DMS153 treated with DMSO at 0.1 percent for 48 hours (cell line): ENCODE results near the gene C1QL1.
"Not testable (repeated sequence)": the region's sequence is repeated elsewhere in the genome, so short reads cannot be mapped to it uniquely, and the experiment has no call there.

Experiments used
- DNase-seq: peaks from one replicate; lab custom pipeline; 2025; ENCODE audit not compliant: unreplicated experiment; lab: John Stamatoyannopoulos, UW

The C1QL1 gene

DNA sequence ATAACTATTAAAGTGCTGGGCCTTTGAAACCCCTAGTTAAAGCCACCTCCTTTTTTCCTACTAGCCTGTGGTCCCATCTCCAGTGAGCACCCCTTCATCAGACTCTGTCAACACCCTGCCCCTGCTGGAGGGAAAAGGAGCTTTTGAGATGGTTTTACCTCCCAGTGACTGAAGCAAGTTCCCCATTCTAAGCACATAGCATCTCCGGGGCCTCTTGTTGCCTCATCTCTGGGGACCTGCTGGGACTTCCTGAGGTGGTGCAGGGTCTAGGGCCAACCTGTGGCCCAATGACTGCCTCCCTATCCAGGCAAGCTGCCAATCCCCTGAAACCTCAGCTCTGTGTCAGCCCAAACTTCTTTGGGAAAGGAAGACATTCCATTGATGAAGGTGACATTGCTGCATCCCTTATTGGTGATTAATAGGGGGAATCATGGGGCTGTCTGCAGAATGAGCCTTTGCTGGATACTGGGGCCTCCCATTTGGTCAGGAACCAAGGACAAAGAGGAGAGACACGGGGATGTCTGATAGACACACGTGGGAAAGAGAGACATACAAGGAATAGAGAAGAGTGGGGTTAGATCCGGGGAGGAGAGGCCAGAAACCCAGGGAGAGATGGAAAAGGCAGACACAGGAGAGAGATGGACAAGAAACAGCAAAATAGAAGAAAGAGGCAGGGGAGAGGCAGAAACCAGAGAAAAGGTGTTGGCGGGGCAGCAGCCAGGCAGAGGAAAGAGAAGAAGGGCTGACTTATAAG is 2.4 kb downstream of the C1QL1 start:
- no peak for DNase-seq

DNA sequence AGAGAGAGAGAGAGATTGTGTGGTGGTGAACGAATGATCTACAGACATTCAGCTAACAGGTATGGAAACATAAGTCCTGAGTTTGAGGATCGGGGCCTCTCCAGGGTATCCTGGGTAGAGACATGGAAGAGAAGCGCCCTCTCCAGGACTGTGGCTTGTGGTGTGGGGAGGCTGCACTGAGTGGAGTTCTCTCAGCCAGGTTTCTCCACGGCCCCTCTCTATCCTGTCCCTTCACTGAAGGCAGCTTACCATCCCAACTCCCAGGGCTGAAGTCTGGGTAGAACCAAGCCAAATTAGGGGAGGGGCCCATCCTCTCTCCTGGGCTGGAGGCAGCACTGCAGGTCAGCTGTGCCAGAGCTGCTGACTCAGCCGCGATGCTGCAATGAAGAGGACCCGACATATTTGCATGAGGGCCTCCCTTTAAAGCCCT is 6.2 kb downstream of the C1QL1 start:
- DNase-seq: no peak

DNA sequence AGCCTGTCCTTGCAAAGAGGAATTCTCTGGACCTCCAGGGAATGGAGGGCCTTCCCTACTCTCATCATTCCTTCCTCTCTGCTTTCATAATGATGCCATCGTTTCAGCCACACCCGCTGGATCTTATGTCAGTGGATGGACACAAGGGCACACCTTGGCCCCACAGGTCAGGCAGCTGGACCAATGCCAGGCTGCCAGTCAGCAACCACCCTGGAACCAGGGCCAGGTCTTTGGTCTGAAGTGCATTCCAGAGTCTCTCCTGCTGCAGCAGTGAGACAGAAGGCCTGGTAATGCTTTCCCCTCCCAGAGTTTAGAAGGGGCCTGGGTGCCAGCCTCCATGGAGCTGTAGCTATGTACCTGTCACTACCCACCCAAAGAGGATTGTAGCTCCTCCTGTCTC is 7.4 kb downstream of the C1QL1 start:
- DNase-seq: no peak

DNA sequence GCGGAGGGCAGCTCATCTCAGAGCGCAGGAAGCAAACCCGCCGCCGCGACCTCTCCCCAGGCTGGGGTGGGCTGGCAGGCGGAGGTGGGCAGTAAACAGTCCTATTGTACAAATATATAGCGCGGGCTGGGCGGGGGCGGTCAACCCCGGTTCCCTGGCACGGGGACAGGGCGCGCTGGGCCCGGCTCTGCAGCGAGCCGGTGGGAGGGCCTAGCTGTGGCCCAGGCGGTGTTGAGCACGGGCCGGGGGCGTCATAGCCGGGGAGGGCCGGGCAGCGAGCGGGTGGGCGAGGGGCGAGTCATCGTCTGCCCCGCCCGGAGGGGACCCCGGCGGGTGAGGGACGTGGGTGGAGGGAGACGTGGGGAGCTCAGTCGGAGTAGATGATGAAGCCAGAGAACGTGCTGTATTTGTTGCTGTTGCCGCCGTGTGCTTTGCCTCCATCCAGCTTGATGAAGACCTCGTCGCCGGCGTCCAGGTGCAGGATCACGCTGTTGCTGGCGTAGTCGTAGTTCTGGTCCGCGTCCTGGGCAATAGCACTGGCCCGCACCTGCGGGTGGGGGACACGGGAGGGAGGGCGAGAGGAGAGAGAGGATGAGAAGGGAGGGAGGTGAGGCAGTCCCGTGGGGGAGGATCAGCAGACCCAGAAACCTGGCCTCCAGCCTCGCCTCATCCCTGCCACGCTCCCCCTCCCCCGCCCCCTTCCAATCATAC is 8.1 kb downstream of the C1QL1 start:
- no peak for DNase-seq

DNA sequence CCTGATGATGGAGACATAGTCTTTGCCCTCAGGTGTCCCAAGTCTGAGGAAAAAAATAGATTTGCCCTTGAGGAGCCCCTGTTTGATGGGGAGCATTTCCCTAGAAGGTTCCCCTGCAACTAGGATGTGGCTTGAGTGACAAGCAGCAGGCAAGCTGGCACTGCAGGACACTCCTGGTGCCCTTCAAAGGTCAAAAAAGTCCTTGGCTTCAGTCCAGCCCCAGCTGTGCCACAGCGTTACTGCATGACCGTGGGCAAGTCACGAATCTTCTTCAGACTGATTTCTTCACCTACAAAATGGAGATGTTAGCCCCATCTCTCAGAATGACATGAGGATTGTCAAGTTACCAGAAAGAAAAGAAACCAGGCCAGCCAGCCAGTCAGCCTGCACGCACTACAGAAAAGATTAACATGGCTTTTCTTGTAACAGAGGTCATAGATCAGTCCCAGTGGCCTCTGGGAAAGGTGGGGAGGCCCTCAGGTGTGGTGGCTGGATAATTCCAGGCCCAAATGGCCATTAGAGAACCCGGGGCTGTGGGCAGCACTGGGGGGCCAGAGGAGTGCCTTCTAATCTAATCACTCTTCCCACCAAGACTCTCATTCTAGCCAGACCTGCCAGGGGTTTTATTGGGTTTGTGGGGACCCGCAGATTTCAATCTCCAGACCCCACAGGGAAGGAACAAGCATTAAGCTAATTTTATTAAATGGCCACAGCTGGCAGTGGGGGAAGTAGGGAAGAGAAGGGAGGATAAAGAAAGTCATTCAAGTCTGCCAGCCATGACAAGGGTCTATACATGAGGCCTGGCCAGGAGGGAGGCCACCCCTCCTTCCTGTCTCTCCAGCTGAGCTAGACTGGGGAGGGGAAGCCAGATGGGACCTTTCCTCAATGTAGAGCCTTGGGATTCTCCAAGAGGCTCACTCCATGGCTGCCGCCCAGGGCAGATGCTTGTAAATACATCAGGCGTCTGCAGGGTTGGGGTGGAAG is 10.8 kb downstream of the C1QL1 start:
- DNase-seq: no peak

DNA sequence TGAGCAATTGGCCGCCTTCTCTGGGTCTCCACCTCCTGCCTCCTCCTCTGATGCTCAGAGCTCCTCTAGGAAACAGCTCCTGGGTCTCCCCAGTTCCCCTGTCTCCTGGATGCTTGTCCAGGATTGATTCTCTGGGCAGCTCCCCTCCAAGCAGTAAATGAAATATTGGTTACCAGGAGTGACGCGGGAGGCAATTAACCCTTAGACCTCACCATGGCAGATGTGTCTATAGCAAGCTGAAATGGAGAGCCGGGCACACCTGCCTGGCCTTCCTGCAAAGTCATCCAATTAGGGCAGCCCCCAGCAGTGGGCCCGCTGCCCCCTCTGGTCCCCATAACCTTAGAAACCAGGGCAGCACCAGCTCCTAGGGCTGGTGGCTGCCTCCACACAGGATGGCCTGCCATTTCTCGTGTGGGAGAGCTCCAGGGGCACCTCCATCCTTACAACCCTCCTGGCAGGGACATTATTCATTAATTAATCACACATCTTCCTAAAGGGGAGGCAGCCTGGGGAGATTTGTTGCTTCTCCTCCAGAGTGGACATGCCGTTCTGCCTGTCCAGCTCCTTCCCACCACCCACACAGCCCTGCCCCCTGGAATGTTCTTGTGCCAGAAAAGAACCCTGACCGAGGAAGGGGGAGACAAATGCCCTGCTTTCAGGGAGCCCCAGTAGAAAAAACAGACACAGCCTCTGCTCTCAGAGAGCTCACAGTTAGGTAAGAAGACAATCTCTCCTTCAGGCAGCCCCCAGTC is 12.3 kb downstream of the C1QL1 start:
- no peak for DNase-seq

DNA sequence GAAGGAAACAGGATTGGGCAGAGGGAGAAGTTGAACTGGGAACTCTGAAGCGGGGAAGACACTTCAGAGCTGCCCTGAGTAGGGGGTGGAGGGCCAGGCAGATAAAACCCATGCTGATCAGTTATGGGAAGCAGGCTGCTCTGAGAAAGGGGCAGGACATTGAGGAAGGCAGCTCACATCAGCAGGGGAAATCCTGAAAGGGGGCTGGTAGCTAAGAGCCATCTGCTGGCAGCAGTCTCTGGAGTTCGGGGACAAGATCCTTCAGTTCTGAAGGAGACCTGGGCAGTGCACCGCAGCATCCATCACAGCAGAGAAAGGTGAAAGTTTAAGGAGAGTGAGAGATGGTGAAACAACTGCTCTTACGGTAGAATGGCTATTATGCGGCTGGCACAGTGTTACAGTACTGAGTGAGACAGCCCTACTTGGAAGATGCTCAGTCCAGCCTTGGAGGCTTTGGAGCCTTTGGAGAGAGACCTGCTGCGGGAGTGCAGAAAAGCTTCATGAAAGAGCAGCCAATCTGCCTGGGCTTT is 15.1 kb downstream of the C1QL1 start:
- DNase-seq: no peak

DNA sequence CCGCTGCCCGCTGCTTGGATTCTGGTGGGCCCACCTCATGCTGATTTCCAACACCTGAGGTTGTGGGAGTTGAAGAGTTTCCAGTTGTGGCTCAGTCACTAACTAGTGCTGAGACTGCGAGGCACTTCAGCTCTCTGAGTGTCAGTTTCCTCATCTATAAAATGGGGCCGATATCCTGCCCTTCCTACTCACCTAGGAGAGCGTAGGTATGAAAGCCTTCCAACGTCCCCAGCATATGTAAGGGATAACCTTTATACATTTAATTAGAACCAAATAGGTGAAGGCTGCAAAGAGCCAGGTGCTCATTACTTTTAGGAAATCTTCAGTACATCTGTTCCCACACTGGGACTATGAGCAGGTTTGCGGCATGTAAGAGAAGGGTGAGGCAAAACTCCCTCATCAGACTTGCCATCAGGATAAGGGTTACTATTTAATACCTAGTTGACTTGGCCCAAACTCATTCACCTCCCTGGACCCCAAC is 19.7 kb downstream of the C1QL1 start:
- DNase-seq: no peak

DNA sequence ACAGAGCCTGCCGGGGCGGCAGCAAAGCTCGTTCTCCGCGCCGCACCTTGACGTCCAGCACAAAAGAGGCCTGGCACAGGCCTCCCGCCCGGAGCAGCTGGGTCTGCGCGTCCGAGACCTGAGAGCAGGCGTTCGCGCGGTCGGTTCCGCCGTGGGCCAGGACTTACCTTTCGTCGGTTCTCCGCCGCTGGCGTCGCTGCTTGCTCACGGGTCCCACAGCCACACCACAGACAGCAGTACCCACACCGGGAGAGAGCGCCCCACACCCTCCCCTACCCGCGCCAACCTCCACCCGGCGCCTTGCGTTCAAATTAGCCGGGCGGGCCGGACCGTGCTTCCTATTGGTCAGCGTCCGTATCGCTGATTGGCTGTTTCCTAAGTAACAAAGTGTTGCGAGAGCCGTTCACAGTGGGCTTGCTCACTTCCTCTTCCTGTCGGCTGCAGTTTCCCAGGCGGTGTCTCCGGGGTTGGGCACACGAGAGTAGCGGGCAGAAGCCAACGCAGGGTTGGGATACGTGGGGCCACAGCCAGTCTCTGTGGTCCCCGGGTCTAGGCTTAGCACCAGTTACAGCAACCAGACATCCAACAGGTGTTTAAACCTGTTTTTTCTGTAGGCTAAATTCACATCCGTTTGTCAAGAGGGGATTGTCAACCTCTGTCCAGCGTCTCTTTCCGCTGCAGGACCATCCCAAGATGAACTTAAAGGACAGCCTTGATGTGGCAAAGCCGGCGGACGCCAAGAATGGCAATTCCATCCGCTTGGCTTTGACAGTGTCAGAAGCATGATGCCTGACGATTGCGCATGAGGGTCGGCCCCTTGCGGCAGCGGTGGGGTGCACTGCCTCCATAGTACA is 20.4 kb downstream of the C1QL1 start, which contains the start of gene KIF18B:
TSS of gene KIF18B (minus strand) at position 313 of the 854 bp plus-strand sequence. CDS start 11,429 bp downstream, outside the sequence.
- peak; percentile 90 for DNase-seq

DNA sequence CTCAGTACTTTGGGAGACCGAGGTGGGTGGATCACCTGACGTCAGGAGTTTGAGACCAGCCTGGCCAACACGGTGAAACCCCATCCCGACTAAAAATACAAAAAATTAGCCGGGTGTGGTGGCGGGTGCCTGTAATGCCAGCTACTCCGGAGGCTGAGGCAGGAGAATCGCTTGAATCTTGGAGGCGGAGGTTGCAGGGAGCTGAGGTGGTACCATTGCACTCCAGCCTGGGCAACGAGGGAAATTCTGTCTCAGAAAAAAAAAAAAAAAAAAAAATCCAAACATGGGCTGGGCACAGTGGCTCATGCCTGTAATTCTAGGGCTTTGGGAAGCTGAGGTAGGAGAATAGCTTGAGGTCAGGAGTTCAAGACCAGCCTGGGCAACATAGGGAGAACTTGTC is 22.5 kb downstream of the C1QL1 start:
- not testable (repeated sequence) for DNase-seq

DNA sequence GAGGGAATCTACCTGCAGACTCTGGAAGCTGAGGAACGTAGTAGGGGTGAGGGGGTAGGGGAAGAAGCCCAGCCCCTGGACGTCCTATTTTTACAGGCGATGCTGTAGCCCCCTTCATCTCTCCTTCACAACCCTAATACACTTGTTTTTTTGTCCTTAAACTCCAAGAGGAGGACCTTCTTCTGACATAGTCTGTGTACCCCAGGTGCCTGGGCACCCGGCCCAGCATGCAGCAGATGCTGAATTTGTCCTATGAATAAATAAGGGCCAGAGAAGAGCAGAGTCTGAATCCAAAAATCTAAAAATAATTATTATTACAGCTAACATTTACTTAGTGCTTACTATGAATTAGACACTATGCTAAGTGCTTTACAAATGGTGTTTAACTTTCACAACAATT is 25.6 kb downstream of the C1QL1 start:
- DNase-seq: no peak

DNA sequence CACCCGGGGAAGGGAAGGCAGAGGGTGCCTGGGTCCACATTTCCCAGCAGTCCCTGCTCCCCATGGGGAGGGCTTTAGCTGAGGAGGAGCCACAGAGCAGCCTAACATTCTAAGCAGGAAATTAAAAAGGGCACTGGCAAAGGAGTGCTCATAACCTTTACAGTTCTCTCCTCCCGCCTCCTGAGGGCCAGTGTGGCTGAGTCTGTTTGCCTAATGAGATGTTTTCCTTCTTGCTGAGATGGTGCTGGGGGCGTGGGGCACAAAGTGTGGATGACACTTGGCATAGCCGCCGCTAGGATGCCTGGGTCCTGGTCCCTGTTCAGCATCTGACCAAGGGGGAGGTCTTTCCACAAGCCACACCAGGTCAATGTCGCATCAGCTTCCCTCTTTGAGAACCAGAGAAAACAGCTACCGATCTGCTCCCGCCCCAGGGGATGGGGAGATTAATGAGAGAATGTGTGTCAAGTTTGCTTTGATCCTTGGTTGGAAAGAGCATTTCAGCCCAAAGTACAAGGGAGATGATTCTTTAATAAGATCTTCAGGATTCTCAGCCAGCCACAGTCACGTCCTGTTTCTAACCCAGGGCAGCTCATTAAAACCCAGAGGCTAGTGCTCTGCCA is 26.3 kb downstream of the C1QL1 start:
- DNase-seq: no peak

DNA sequence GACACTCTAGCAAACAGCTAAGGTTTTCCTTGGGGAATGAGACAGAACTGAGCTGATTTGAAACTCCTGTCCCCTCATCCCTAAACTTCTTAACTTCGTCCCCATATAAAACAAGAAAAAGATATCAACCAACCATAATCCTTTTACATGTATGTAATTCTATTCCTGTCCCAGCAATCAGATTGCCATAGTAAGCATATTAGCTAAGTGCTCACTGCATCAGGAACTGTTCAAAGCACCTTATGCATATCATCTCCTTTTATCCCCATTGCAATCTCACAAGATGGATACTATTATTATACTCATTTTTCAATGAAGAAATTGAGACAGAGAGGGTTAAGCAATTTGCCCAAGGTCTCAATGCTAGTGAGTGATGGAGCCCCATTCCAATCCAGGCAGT is 27.3 kb downstream of the C1QL1 start:
- DNase-seq: no peak

DNA sequence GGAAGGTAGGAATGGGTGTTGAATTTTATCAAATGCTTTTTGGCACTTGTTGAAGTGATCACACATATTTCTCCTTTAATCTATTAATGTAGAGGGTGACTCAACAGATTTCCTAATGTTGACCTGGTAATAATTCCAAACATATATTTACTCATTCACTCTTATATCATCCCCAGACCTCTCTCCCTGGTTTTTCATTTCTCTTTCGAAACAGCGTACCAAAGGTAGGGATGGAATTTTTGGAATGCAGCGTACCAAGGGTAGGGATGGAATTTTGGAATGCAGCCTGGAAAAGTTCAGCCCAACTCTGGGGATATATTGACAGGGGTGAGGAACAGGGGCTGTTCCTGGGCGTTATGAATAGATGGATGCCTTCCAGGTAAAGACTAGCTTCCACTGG is 27.8 kb downstream of the C1QL1 start:
- no peak for DNase-seq

DNA sequence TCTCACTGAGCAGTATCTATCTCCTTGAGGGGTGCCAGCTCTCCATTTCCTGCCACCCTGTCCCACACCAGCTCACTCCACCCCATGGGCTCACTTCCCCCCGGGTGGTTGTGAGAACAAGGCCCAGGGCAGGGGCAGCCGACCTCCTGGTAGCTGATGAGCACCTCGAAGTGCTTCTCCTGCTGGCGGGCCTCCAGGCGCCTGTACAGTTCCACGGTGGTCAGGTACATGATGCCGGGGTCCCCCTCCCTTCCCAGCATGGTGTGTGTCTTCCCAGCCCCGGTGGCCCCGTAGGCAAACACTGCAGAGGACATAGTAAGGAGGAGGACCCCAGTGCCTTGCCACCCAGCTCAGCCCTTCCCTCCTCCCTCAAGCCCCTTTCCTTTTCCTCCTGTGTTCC is 33.0 kb downstream of the C1QL1 start:
- no peak for DNase-seq

DNA sequence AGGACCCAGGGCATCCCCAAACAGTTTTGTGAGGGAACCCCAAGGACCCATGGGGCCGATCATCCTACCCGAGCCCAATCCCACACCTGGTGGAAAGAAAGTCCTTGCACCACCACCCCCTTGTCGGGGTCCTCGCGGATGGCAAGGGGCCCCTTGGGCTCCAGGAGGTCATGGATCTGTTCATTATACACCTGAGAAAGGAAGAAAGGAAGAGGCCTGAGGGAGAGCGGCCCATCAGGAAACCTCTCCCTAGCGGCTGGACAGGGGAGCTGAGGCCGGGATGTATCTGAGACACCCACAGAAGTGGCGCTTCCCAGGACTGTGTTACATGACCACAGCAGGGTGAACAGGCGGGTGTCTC is 33.4 kb downstream of the C1QL1 start:
- DNase-seq: no peak

DNA sequence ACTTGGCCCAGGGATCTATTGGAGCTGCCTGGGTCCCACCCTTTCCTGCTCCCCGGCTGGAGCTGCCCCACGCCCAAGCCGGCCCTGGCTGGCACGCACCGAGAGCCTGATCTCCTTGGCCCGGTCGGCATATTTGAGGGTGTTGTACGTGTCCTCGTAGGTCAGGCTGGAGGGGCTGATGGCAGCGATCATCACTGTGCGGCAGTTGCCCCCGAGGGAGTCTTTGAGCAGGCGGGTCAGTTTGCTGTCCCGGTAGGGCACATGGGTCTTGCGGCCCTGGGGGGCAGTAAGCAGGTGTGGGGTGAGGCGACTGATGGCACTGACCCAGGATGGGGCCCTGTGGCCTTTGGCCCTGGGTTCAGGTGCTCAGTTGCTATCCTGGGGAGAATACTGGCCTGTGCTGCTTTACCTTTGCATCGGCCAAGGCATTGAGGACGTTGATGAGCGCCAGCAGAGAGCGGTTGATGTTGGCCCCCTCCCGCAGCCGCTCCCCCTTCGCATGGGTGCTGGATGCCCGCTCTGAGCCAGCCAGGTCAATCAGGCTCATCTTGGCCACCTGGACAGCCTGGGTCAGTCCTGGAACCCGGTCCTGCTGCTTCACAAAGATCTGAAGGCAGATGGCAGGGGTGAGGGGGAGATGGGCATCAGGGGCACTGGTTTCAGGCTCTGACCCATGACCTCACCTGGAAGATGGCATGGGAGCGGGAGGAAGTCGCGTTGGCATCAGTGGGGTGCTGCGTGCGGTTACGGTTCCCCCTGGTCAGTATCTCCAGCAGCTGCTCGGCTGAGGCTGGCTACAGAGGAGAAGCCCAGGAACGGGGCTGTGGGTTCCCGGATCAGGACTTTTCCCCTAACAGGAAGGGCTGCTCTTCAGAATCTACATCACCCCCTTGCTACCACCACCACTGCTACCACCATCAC is 34.0 kb downstream of the C1QL1 start:
- DNase-seq: no peak

DNA sequence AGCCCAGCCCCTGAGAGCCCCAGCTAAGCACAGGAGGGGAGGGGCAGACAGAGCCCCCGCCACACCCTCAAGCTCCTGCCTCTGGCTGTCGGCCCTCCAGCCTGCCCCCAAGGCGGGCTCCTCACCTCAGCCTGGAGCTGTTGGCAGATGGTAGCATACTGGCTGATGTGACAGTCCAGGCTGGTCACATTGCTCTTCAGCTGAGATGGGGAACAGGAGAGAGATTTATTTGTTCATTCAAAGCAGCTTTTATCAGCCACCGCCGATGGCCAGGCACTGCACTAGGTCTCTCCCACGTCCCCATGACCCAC is 35.4 kb downstream of the C1QL1 start:
- no peak for DNase-seq
